ENCODE measurements around the gene CLINT1.
A peak's percentile ranks its signal among the peaks of the same experiment; 100 is the strongest.
"Not testable (repeated sequence)": the region's sequence is repeated elsewhere in the genome, so short reads cannot be mapped to it uniquely, and the experiment has no call there.

CLINT1 gene

GRCh38 chr5:157885051-157885450 lies 26.1 kb upstream of the CLINT1 start:
- not testable (repeated sequence) for H3K4me3 ChIP-seq (ENCODE audit: low read length); H3K9me3 ChIP-seq (ENCODE audit: insufficient read depth, low read depth, low read length); H3K9ac ChIP-seq (ENCODE audit: low read depth, low read length); H3K27ac ChIP-seq (ENCODE audit: low read length); H3K36me3 ChIP-seq (ENCODE audit: insufficient read depth, low read depth, low read length); H3K4me1 ChIP-seq (ENCODE audit: insufficient read depth, low read length)
- H3K27me3 ChIP-seq (ENCODE audit: insufficient read depth, low read length) = peaks cover 13% of the 10 kb centered on the region; the same call in 1 of the 2 replicates

- peaks cover 15% of the 10 kb centered on the region; the same call in 1 of the 2 replicates for H3K27me3 ChIP-seq (ENCODE audit: insufficient read depth, low read length)
- not testable (repeated sequence) for H3K9ac ChIP-seq (ENCODE audit: low read depth, low read length); H3K4me1 ChIP-seq (ENCODE audit: insufficient read depth, low read length); H3K9me3 ChIP-seq (ENCODE audit: insufficient read depth, low read depth, low read length); H3K36me3 ChIP-seq (ENCODE audit: insufficient read depth, low read depth, low read length); H3K27ac ChIP-seq (ENCODE audit: low read length)
- H3K4me3 ChIP-seq (ENCODE audit: low read length) = peak overlapping the region; percentile 31; the same call in 1 of the 2 replicates
Measured at GRCh38 chr5:157881498-157881897, 22.6 kb upstream of the CLINT1 start.

- Histone ChIP-seq H3K4me1 (ENCODE audit: insufficient read depth, low read length) (peaks cover 7% of the 10 kb centered on the region; the same call in 1 of the 2 replicates), H3K36me3 (ENCODE audit: insufficient read depth, low read depth, low read length) (no peaks in the 10 kb centered on the region), H3K27ac (ENCODE audit: low read length) (no peak overlapping the region)
Measured at GRCh38 chr5:157877821-157878220, 18.9 kb upstream of the CLINT1 start.

GRCh38 chr5:157874861-157875260 lies 15.9 kb upstream of the CLINT1 start:
- Histone ChIP-seq H3K9ac (ENCODE audit: low read depth, low read length) (no peak overlapping the region), H3K27ac (ENCODE audit: low read length) (no peak overlapping the region), H3K9me3 (ENCODE audit: insufficient read depth, low read depth, low read length) (no peaks in the 10 kb centered on the region), H3K4me1 (ENCODE audit: insufficient read depth, low read length) (no peaks in the 10 kb centered on the region), H3K4me3 (ENCODE audit: low read length) (no peak overlapping the region), H3K36me3 (ENCODE audit: insufficient read depth, low read depth, low read length) (no peaks in the 10 kb centered on the region), H3K27me3 (ENCODE audit: insufficient read depth, low read length) (no peaks in the 10 kb centered on the region; the same call in 1 of the 2 replicates)

More at GRCh38 chr5:157877821-157878220, 18.9 kb upstream of the CLINT1 start:
- no peak overlapping the region for H3K4me3 ChIP-seq (ENCODE audit: low read length)
- H3K27me3 ChIP-seq (ENCODE audit: insufficient read depth, low read length) = peaks cover 15% of the 10 kb centered on the region; the same call in 1 of the 2 replicates
- H3K9me3 ChIP-seq (ENCODE audit: insufficient read depth, low read depth, low read length) = no peaks in the 10 kb centered on the region
- no peak overlapping the region for H3K9ac ChIP-seq (ENCODE audit: low read depth, low read length)

GRCh38 chr5:157870837-157871834 lies 12.2 kb upstream of the CLINT1 start:
- H3K9ac ChIP-seq (ENCODE audit: low read depth, low read length) = no peak overlapping the region
- H3K9me3 ChIP-seq (ENCODE audit: insufficient read depth, low read depth, low read length) = no peaks in the 10 kb centered on the region
- H3K4me1 ChIP-seq (ENCODE audit: insufficient read depth, low read length) = no peaks in the 10 kb centered on the region
- H3K27ac ChIP-seq (ENCODE audit: low read length) = no peak overlapping the region
- no peak overlapping the region for H3K4me3 ChIP-seq (ENCODE audit: low read length)
- no peaks in the 10 kb centered on the region for H3K27me3 ChIP-seq (ENCODE audit: insufficient read depth, low read length)
- no peaks in the 10 kb centered on the region for H3K36me3 ChIP-seq (ENCODE audit: insufficient read depth, low read depth, low read length)

GRCh38 chr5:157867751-157868387 lies 8.9 kb upstream of the CLINT1 start:
- Histone ChIP-seq H3K4me1 (ENCODE audit: insufficient read depth, low read length) (no peaks in the 10 kb centered on the region; the same call in none of the 2 replicates), H3K4me3 (ENCODE audit: low read length) (no peak overlapping the region), H3K9ac (ENCODE audit: low read depth, low read length) (no peak overlapping the region)

GRCh38 chr5:157866536-157866935 lies 7.6 kb upstream of the CLINT1 start:
- H3K9me3 ChIP-seq (ENCODE audit: insufficient read depth, low read depth, low read length) = no peaks in the 10 kb centered on the region
- no peak overlapping the region for H3K27ac ChIP-seq (ENCODE audit: low read length)
- H3K27me3 ChIP-seq (ENCODE audit: insufficient read depth, low read length) = no peaks in the 10 kb centered on the region
- H3K9ac ChIP-seq (ENCODE audit: low read depth, low read length) = no peak overlapping the region
- H3K4me3 ChIP-seq (ENCODE audit: low read length) = no peak overlapping the region
- no peaks in the 10 kb centered on the region for H3K36me3 ChIP-seq (ENCODE audit: insufficient read depth, low read depth, low read length)
- H3K4me1 ChIP-seq (ENCODE audit: insufficient read depth, low read length) = peaks cover under 1% of the 10 kb centered on the region

More at GRCh38 chr5:157867751-157868387, 8.9 kb upstream of the CLINT1 start:
- Histone ChIP-seq H3K27me3 (ENCODE audit: insufficient read depth, low read length) (no peaks in the 10 kb centered on the region), H3K9me3 (ENCODE audit: insufficient read depth, low read depth, low read length) (no peaks in the 10 kb centered on the region), H3K36me3 (ENCODE audit: insufficient read depth, low read depth, low read length) (no peaks in the 10 kb centered on the region), H3K27ac (ENCODE audit: low read length) (no peak overlapping the region)

- H3K4me1 ChIP-seq (ENCODE audit: insufficient read depth, low read length) = peaks cover 8% of the 10 kb centered on the region
- no peak overlapping the region for H3K27ac ChIP-seq (ENCODE audit: low read length)
- no peaks in the 10 kb centered on the region for H3K36me3 ChIP-seq (ENCODE audit: insufficient read depth, low read depth, low read length)
- no peak overlapping the region for H3K4me3 ChIP-seq (ENCODE audit: low read length)
- no peak overlapping the region for H3K9ac ChIP-seq (ENCODE audit: low read depth, low read length)
- no peaks in the 10 kb centered on the region for H3K27me3 ChIP-seq (ENCODE audit: insufficient read depth, low read length)
- H3K9me3 ChIP-seq (ENCODE audit: insufficient read depth, low read depth, low read length) = no peaks in the 10 kb centered on the region
Measured at GRCh38 chr5:157865781-157866180, 6.8 kb upstream of the CLINT1 start.

- Histone ChIP-seq H3K27me3 (ENCODE audit: insufficient read depth, low read length) (no peaks in the 10 kb centered on the region), H3K9ac (ENCODE audit: low read depth, low read length) (no peak overlapping the region; the same call in 1 of the 2 replicates), H3K4me3 (ENCODE audit: low read length) (no peak overlapping the region), H3K9me3 (ENCODE audit: insufficient read depth, low read depth, low read length) (no peaks in the 10 kb centered on the region), H3K36me3 (ENCODE audit: insufficient read depth, low read depth, low read length) (no peaks in the 10 kb centered on the region), H3K27ac (ENCODE audit: low read length) (no peak overlapping the region), H3K4me1 (ENCODE audit: insufficient read depth, low read length) (peaks cover 8% of the 10 kb centered on the region)
Measured at GRCh38 chr5:157864067-157864466, 5.1 kb upstream of the CLINT1 start.

GRCh38 chr5:157862183-157862851 lies 3.4 kb upstream of the CLINT1 start:
- no peak overlapping the region for H3K9ac ChIP-seq (ENCODE audit: low read depth, low read length)
- H3K4me3 ChIP-seq (ENCODE audit: low read length) = no peak overlapping the region
- H3K27ac ChIP-seq (ENCODE audit: low read length) = no peak overlapping the region
- H3K36me3 ChIP-seq (ENCODE audit: insufficient read depth, low read depth, low read length) = no peaks in the 10 kb centered on the region
- no peaks in the 10 kb centered on the region for H3K9me3 ChIP-seq (ENCODE audit: insufficient read depth, low read depth, low read length)
- H3K27me3 ChIP-seq (ENCODE audit: insufficient read depth, low read length) = no peaks in the 10 kb centered on the region
- H3K4me1 ChIP-seq (ENCODE audit: insufficient read depth, low read length) = peaks cover 14% of the 10 kb centered on the region
